Left renal cortex interstitium (tissue), 4 donors: ENCODE results near the gene CDC73. TPM values are rescaled to one million over a fixed set of nuclear protein-coding genes. Genes with fewer than 3 reads are reported as not detected.
"Not testable (repeated sequence)": the region's sequence is repeated elsewhere in the genome, so short reads cannot be mapped to it uniquely, and the experiment has no call there.

Source experiments
- DNase-seq, 4 donors: peaks; one replicate each; pipeline ENCODE4 v3.0.0-alpha.2; 2013; ENCODE audit warnings: low read depth in 4 of 4, low spot score in 2 of 4, missing footprints in 1 of 4
- polyA plus RNA-seq, 4 donors: library from polyadenylated mRNA; unstranded; fragments of 120-200 nt; gene quantifications; one replicate each; pipeline ENCODE4 v1.2.1, GENCODE V29; 2013; ENCODE audit not compliant: insufficient read length in 4 of 4

CDC73 gene
- polyA plus RNA-seq, 4 donors, result 40.1 to 49.3 (median 45.5) TPM

- DNase-seq, result no peak
Observed at GRCh38 chr1:193113258-193113991, 8.4 kb upstream of the CDC73 start.

- no peak for DNase-seq
Observed at GRCh38 chr1:193113992-193114332, 7.9 kb upstream of the CDC73 start.

GRCh38 chr1:193114485-193115095 lies 7.2 kb upstream of the CDC73 start:
- no peak for DNase-seq

- DNase-seq, result no peak
Observed at GRCh38 chr1:193115629-193116227, 6.1 kb upstream of the CDC73 start.

GRCh38 chr1:193117167-193117566 lies 4.7 kb upstream of the CDC73 start:
- not testable (repeated sequence) for DNase-seq

GRCh38 chr1:193118194-193118593 lies 3.6 kb upstream of the CDC73 start:
- no peak for DNase-seq

- DNase-seq, result no peak
Observed at GRCh38 chr1:193118803-193119730, 2.8 kb upstream of the CDC73 start.

GRCh38 chr1:193120604-193121166 lies 1.1 kb upstream of the CDC73 start:
- no peak for DNase-seq

GRCh38 chr1:193123751-193124150 lies 1.9 kb downstream of the CDC73 start:
- DNase-seq, result no peak

- DNase-seq, result no peak
Observed at GRCh38 chr1:193125369-193125768, 3.5 kb downstream of the CDC73 start.

- no peak for DNase-seq
Observed at GRCh38 chr1:193131266-193131860, 9.5 kb downstream of the CDC73 start.

GRCh38 chr1:193140254-193140653 lies 18.4 kb downstream of the CDC73 start:
- DNase-seq, result no peak

GRCh38 chr1:193141804-193142203 lies 20.0 kb downstream of the CDC73 start:
- no peak for DNase-seq

- DNase-seq, result no peak
Observed at GRCh38 chr1:193142409-193142808, 20.6 kb downstream of the CDC73 start.

GRCh38 chr1:193143285-193143684 lies 21.5 kb downstream of the CDC73 start:
- DNase-seq, result no peak

GRCh38 chr1:193144361-193144938 lies 22.6 kb downstream of the CDC73 start:
- no peak for DNase-seq

GRCh38 chr1:193144999-193145398 lies 23.2 kb downstream of the CDC73 start:
- DNase-seq, result no peak

- DNase-seq, result no peak
Observed at GRCh38 chr1:193156117-193156821, 34.4 kb downstream of the CDC73 start.

GRCh38 chr1:193156822-193157142 lies 35.0 kb downstream of the CDC73 start:
- no peak for DNase-seq
